H1 (cell line): ENCODE data around the gene KLF2. TPM values are rescaled to one million over a fixed set of nuclear protein-coding genes. Genes with fewer than 3 reads are reported as not detected.

Source experiments
- CTCF ChIA-PET: fragments of 300-600 bp; sonication (Branson Sonifier 250); formaldehyde crosslinking; loops from one replicate; lab custom pipeline; 2021; ENCODE audit not compliant: partially characterized antibody; lab: Charles Lee
- POLR2A ChIA-PET: fragments of 300-600 bp; sonication (Branson Sonifier 250); formaldehyde crosslinking; loops from one replicate; lab custom pipeline; 2021; ENCODE audit warnings: inconsistent platforms; ENCODE audit not compliant: partially characterized antibody; lab: Charles Lee
- DNase-seq, 2 experiments: peaks; one replicate each; pipeline versions ENCODE4 v3.0.0 to v3.0.0-alpha.2; 2010 to 2022; ENCODE audit warnings: low spot score in 2 of 2, low read depth in 1 of 2, mixed read lengths in 1 of 2
- FAIRE-seq: peaks from 2 replicates; lab custom pipeline; 2011; peaks lifted over from hg19 to GRCh38; lab: Jason Lieb, UNC
- H2AFZ ChIP-seq: 2 replicates; pipeline ENCODE4 v1.8.1; 2012; ENCODE audit warnings: low read length, inconsistent platforms
- H2AK5ac ChIP-seq: 2 replicates; pipeline ENCODE4 v1.6.1; 2013; ENCODE audit warnings: low read depth, low read length
- H2BK120ac ChIP-seq: replicated peaks from 2 replicates; pipeline ENCODE3; 2013; ENCODE audit warnings: low read depth, low read length, inconsistent platforms
- H2BK12ac ChIP-seq: 2 replicates; pipeline ENCODE4 v1.6.1; 2013; ENCODE audit warnings: low read depth, low read length
- H2BK15ac ChIP-seq: 2 replicates; pipeline ENCODE4 v1.6.1; 2013; ENCODE audit warnings: low read length
- H2BK20ac ChIP-seq: 2 replicates; pipeline ENCODE4 v1.6.1; 2013; ENCODE audit warnings: low read length
- H2BK5ac ChIP-seq: 2 replicates; pipeline ENCODE4 v1.6.1; 2013; ENCODE audit warnings: low read depth, low read length
- H3K14ac ChIP-seq: 2 replicates; pipeline ENCODE4 v1.6.1; 2013; ENCODE audit warnings: inconsistent platforms; ENCODE audit not compliant: insufficient read length
- H3K18ac ChIP-seq: 2 replicates; pipeline ENCODE4 v1.6.1; 2013; ENCODE audit warnings: low read length; ENCODE audit errors: extremely low read depth
- H3K23ac ChIP-seq: 2 replicates; pipeline ENCODE4 v1.6.1; 2013; ENCODE audit warnings: inconsistent platforms; ENCODE audit not compliant: insufficient read length
- H3K23me2 ChIP-seq: 2 replicates; pipeline ENCODE4 v1.6.1; 2013; ENCODE audit warnings: low read depth, low read length
- H3K27ac ChIP-seq: 2 replicates; pipeline ENCODE4 v1.6.1; 2011; ENCODE audit warnings: low read depth, low read length, inconsistent platforms
- H3K27me3 ChIP-seq, 4 experiments: replicated peaks in 1 of 4; 1 replicate in 1 of 4; 2 replicates in 3 of 4; pipeline versions ENCODE4 v1.6.1 to v1.8.1; 2011 to 2013; ENCODE audit warnings: low read length in 3 of 4, mild to moderate bottlenecking in 3 of 4, inconsistent platforms in 2 of 4, mixed read lengths in 2 of 4, moderate library complexity in 1 of 4; ENCODE audit not compliant: control insufficient read depth in 3 of 4, insufficient read depth in 3 of 4; ENCODE audit errors: extremely low read depth in 1 of 4
- H3K36me3 ChIP-seq, 4 experiments: 2 replicates each; pipeline versions ENCODE4 v1.6.1 to v1.8.1; 2011 to 2013; ENCODE audit warnings: mild to moderate bottlenecking in 4 of 4, low read length in 3 of 4, moderate library complexity in 2 of 4, control low read depth in 1 of 4, inconsistent platforms in 1 of 4; ENCODE audit not compliant: insufficient read depth in 4 of 4, control insufficient read depth in 2 of 4
- H3K4ac ChIP-seq: replicated peaks from 2 replicates; pipeline ENCODE3; 2013; ENCODE audit warnings: low read length, low read depth, mixed read lengths, inconsistent platforms; ENCODE audit not compliant: insufficient read length
- H3K4me1 ChIP-seq, 4 experiments: replicated peaks in 1 of 4; 1 replicate in 1 of 4; 2 replicates in 3 of 4; pipeline versions ENCODE4 v1.6.1 to v1.8.1; 2011 to 2013; ENCODE audit warnings: low read length in 3 of 4, inconsistent platforms in 2 of 4, mixed read lengths in 1 of 4; ENCODE audit not compliant: insufficient read depth in 4 of 4, control insufficient read depth in 3 of 4
- H3K4me2 ChIP-seq, 2 experiments: 2 replicates each; pipeline versions ENCODE4 v1.6.1 to v1.8.1; 2011 to 2013; ENCODE audit warnings: low read depth in 2 of 2, low read length in 2 of 2, control low read depth in 1 of 2, inconsistent platforms in 1 of 2, mild to moderate bottlenecking in 1 of 2; ENCODE audit not compliant: insufficient read depth in 1 of 2
- H3K4me3 ChIP-seq, 4 experiments: fragments of 200-600, 300-600 bp in 1 of 4; sonication (generic), shearing (Covaris generic), sonication (Bioruptor Twin) in 1 of 4; 2 replicates each; pipeline versions ENCODE4 v1.5.1 to v1.8.1; 2011 to 2016; ENCODE audit warnings: low read length in 4 of 4, low read depth in 3 of 4, control low read depth in 2 of 4, inconsistent platforms in 2 of 4, mild to moderate bottlenecking in 2 of 4, mixed read lengths in 1 of 4, moderate library complexity in 1 of 4; ENCODE audit not compliant: insufficient read depth in 2 of 4; ENCODE audit errors: extremely low read depth in 1 of 4
- H3K56ac ChIP-seq: replicated peaks from 2 replicates; pipeline ENCODE3; 2013; ENCODE audit warnings: low read depth, mild to moderate bottlenecking, mixed read lengths, low read length, inconsistent platforms; ENCODE audit not compliant: insufficient read length
- H3K79me1 ChIP-seq: 2 replicates; pipeline ENCODE4 v1.6.1; 2013; ENCODE audit warnings: low read depth, low read length, control low read depth
- H3K79me2 ChIP-seq, 2 experiments: 2 replicates each; pipeline versions ENCODE4 v1.6.1 to v1.8.1; 2012 to 2013; ENCODE audit warnings: low read length in 2 of 2, mild to moderate bottlenecking in 2 of 2, inconsistent platforms in 1 of 2; ENCODE audit not compliant: insufficient read depth in 2 of 2, control insufficient read depth in 1 of 2
- H3K9ac ChIP-seq, 4 experiments: replicated peaks in 1 of 4; 1 replicate in 1 of 4; 2 replicates in 3 of 4; pipeline versions ENCODE4 v1.6.1 to v1.8.1; 2011 to 2013; ENCODE audit warnings: low read depth in 3 of 4, low read length in 3 of 4, control low read depth in 2 of 4, mild to moderate bottlenecking in 2 of 4, moderate library complexity in 2 of 4, inconsistent platforms in 1 of 4; ENCODE audit errors: extremely low read depth in 1 of 4
- H3K9me3 ChIP-seq, 2 experiments: 2 replicates each; pipeline versions ENCODE4 v1.6.1 to v1.8.1; 2012 to 2013; ENCODE audit warnings: mild to moderate bottlenecking in 2 of 2, moderate library complexity in 2 of 2, control low read depth in 1 of 2, inconsistent platforms in 1 of 2, low read depth in 1 of 2, low read length in 1 of 2, mixed read lengths in 1 of 2; ENCODE audit not compliant: insufficient read depth in 2 of 2
- H4K20me1 ChIP-seq, 2 experiments: replicated peaks in 1 of 2; 2 replicates each; pipeline versions ENCODE3 to v1.8.1; 2011 to 2013; ENCODE audit warnings: inconsistent platforms in 2 of 2, low read length in 2 of 2, mild to moderate bottlenecking in 1 of 2; ENCODE audit not compliant: insufficient read depth in 2 of 2, control insufficient read depth in 1 of 2
- H4K5ac ChIP-seq: 2 replicates; pipeline ENCODE4 v1.6.1; 2013; ENCODE audit warnings: low read length, low read depth, mixed read lengths, inconsistent platforms; ENCODE audit not compliant: insufficient read length
- H4K8ac ChIP-seq: 2 replicates; pipeline ENCODE4 v1.8.0; 2013; ENCODE audit warnings: mild to moderate bottlenecking, moderate library complexity, low read length, inconsistent platforms; ENCODE audit not compliant: insufficient read depth; ENCODE audit errors: extremely low read depth
- H4K91ac ChIP-seq: replicated peaks from 2 replicates; pipeline ENCODE3; 2013; ENCODE audit warnings: low read length, mixed read lengths, inconsistent platforms; ENCODE audit not compliant: insufficient read length
- ATF3 ChIP-seq: IDR thresholded peaks from 2 replicates; pipeline ENCODE4 v1.6.1; 2011; ENCODE audit warnings: low read depth, mild to moderate bottlenecking, low read length; ENCODE audit not compliant: insufficient read depth
- KDM1A ChIP-seq: fragments of 200-600, 300-600 bp; sonication (generic); IDR thresholded peaks from 2 replicates; pipeline ENCODE4 v1.7.1; 2016; ENCODE audit warnings: mild to moderate bottlenecking, low read length, borderline replicate concordance
- POLR2A ChIP-seq, 2 experiments: IDR thresholded peaks; 1 replicate in 1 of 2; 2 replicates in 1 of 2; pipeline ENCODE4 v1.6.1; 2011; ENCODE audit warnings: low read depth in 2 of 2, low read length in 2 of 2, mild to moderate bottlenecking in 2 of 2; ENCODE audit errors: control extremely low read depth in 1 of 2
- WGBS, 2 experiments: shearing (Covaris generic) in 1 of 2; methylation state at CpG; one replicate each; pipeline versions ENCODE4 v1.1.6 to v1.1.7; 2013 to 2015; ENCODE audit warnings: low lambda C conversion rate in 2 of 2, mixed read lengths in 2 of 2, inconsistent platforms in 1 of 2, low coverage in 1 of 2, missing lambda C conversion rate in 1 of 2; ENCODE audit not compliant: insufficient replicate concordance in 2 of 2, insufficient coverage in 1 of 2, insufficient read length in 1 of 2; ENCODE audit errors: extremely low coverage in 1 of 2, missing lambda C conversion rate in 1 of 2; 5-methylcytosine and 5-hydroxymethylcytosine counted together
- polyA plus RNA-seq, 7 experiments: library from polyadenylated mRNA; depleted of rRNA in 3 of 7; stranded (reverse) in 5 of 7; unstranded in 2 of 7; fragments of >200 nt in 5 of 7; fragments of 200-250 nt in 2 of 7; gene quantifications; 1 replicate in 5 of 7; 2 replicates in 1 of 7; 4 replicates in 1 of 7; pipeline versions ENCODE4 v1.2.1 to v1.2.3, GENCODE V29; 2011 to 2013; ENCODE audit warnings: missing spikeins in 2 of 7, mixed read lengths in 2 of 7
- total RNA-seq: library from RNA; stranded (reverse); fragmentation: NEBNext Ultra II Directional; extraction: Animal tissue kit (Norgen Biotek cat#: 25700); gene quantifications from 2 replicates; pipeline ENCODE4 v1.2.1, GENCODE V29; 2021

KLF2 gene
- total and polyA plus RNA-seq, 2 of the 8 experiments (the other 6 are each of a cell fraction or from before 2014, with no cell fraction given) = 0.19 to 0.33 TPM

DNA sequence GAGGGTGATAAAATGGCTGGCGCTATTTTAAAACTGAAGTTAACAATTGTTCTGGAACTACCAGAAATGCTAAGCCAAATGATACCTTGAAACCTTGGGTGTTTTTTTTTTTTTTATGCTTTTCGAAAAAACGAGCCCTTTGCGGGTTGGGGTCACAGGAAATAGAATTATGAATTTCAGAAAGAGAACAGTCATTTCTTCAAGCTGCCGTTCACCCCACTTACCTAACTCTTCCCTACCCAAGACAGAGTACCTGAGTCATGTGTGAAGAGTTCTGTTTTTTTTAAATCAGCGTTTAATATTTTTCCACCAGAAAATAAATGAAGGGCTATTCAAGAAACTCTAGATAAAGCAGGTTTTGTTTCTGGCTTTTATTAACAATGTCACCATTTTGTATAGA is 35.3 kb downstream of the KLF2 start:
- no peak overlapping the region for H2BK5ac ChIP-seq

More for the DNA sequence above, 35.3 kb downstream of the KLF2 start:
- DNase-seq (no peak), FAIRE-seq (no peak)
- no peak overlapping the region for H3K23ac ChIP-seq
- no peak overlapping the region for H2BK12ac ChIP-seq
- H4K8ac ChIP-seq = no peak overlapping the region
- H3K56ac ChIP-seq = no peak overlapping the region
- no peak overlapping the region for H3K14ac ChIP-seq
- peaks cover 0 to 6% (median 0%) of the 10 kb centered on the region in 4 experiments; a peak in 3 of 8 replicates for H3K36me3 ChIP-seq
- H3K9ac ChIP-seq = no peak overlapping the region
- no peak overlapping the region for H2AFZ ChIP-seq
- TF ChIP-seq POLR2A (IDR thresholded peaks at IDR 0.05; ENCODE audit: control extremely low read depth in 1 of 2, low read depth in 2 of 2, low read length in 2 of 2) (no peak), KDM1A (no peak), ATF3 (no peak)
- ChIA-PET POLR2A (no interaction called here), CTCF (interaction anchor here (2.7 kb wide), 1 partner anchor 17 kb away, joined by 20 read pairs; no protein-coding TSS in a partner anchor)
- no peaks in the 10 kb centered on the region for H3K79me2 ChIP-seq
- H3K4me3 ChIP-seq = no peak overlapping the region
- no peak overlapping the region for H3K27ac ChIP-seq
- no peak overlapping the region for H3K18ac ChIP-seq
- H2BK120ac ChIP-seq = no peak overlapping the region
- no peak overlapping the region for H2BK20ac ChIP-seq
- WGBS, 2 experiments = 95% methylated on average over 6 of the region's 6 CpGs; no CpG with 5 or more reads in 1 of the 2 experiments
- H3K79me1 ChIP-seq = no peaks in the 10 kb centered on the region
- H3K9me3 ChIP-seq = no peaks in the 10 kb centered on the region
- H3K4me1 ChIP-seq = no peaks in the 10 kb centered on the region; a peak in 1 of 7 replicates
- no peak overlapping the region for H2BK15ac ChIP-seq
- H4K5ac ChIP-seq = no peak overlapping the region
- H4K91ac ChIP-seq = no peak overlapping the region
- no peak overlapping the region for H2AK5ac ChIP-seq
- H3K4ac ChIP-seq = no peak overlapping the region
- no peak overlapping the region for H3K4me2 ChIP-seq
- H4K20me1 ChIP-seq = peaks cover 1% of the 10 kb centered on the region in 2 experiments
- no peaks in the 10 kb centered on the region for H3K27me3 ChIP-seq
- no peaks in the 10 kb centered on the region for H3K23me2 ChIP-seq
